NCI-H2171 treated with DMSO at 0.1 percent for 48 hours (cell line): Measurements from ENCODE around the gene PML.
A peak's percentile ranks its signal among the peaks of the same experiment; 100 is the strongest.
"Not testable (repeated sequence)": the region's sequence is repeated elsewhere in the genome, so short reads cannot be mapped to it uniquely, and the experiment has no call there.

Experiments used
- DNase-seq: peaks from one replicate; lab custom pipeline; 2025; lab: John Stamatoyannopoulos, UW

Gene PML

GRCh38 chr15:73957785-73958184 lies 36.7 kb upstream of the PML start:
- DNase-seq: no peak

DNA sequence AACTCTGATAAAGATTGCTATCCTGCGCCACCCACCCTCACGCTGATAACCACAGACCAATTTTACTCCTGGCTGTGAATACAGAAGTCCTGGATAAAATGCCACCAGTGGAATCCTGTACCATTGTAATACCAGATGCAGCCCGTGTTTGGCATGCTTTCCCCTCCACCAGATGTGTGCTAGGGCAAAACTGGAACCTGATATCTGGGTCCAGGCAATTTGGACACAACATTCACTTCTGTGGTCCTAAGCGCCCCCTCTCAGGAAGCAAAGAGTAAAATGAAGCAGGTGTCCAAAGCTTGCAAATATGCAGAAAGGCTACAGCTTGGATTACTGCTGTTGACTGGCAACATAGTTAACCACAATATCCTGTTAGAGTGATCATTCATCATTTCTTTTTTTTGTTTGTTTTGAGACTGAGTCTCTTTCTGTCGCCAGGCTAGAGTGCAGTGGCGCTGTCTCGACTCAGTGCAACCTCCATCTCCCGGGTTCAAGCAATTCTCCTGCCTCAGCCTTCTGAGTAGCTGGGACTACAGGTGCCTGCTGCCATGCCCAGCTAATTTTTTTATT lies 35.4 kb upstream of the PML start:
- DNase-seq: peak; percentile 74

GRCh38 chr15:73959801-73960200 lies 34.7 kb upstream of the PML start:
- peak; percentile 47 for DNase-seq

DNA sequence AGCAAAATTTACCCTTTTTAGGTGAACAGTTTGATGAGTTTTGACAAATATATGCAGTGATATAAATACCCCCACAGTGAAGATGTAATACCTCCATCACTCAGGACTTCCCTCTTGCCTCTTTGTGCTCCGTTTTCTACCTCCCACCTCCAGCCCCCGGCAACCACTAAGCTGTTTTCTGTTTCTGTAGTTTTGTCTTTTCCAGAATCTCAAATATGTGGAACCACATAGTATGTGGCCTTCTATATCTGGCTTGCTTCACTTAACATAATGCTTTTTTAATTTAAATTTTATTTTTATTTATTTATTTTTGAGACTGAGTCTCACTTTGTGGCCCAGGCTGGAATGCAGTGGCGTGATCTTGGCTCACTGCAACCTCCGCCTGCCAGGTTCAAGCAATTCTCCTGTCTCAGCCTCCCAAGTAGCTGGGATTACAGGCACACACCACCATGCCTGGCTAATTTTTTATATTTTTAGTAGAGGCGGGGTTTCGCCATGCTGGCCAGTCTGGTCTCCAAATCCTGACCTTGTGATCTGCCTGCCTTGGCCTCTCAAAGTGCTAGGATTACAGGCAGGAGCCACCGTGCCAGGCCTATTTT lies 33.9 kb upstream of the PML start:
- not testable (repeated sequence) for DNase-seq

DNA sequence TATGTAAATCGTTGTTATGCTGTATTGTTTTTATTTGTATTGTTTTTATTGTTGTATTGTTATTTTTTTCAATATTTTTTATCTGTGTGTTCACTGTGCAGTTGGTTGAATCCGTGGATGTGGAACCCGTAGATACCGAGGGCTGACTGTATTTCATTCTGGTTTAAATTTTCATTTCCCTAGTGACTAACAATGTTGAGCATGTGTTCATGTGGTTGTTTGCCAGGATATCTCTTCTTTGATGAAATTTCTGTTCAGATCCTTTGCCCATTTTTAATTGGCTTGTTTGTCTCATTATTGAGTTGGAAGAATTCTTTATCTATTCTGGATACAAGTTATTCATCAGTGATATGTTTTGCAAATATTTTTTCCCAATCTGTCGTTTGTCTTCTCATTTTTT lies 32.1 kb upstream of the PML start:
- DNase-seq: peak; percentile 13

DNA sequence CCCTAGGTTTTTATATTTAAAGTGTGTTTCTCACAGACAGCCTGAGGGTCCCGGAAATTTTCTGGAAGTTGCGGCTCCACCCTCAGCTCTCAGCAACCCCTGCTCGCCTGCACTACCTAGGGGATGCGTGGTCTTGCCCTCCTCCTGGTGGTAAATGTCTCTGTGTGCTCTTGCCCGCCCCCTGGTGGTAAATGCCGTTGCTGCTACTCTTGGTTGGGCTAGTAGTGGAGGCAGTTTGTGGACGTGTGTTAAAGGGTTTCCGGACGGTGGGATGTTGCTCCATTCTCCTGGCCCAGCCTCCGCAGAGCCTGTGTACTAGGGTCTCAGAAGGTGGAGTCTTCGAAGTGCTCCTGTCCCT lies 29.8 kb upstream of the PML start:
- peak; percentile 80 for DNase-seq

GRCh38 chr15:73965094-73965757 lies 29.3 kb upstream of the PML start:
- DNase-seq: no peak

GRCh38 chr15:73965758-73966113 lies 28.8 kb upstream of the PML start:
- no peak for DNase-seq

DNA sequence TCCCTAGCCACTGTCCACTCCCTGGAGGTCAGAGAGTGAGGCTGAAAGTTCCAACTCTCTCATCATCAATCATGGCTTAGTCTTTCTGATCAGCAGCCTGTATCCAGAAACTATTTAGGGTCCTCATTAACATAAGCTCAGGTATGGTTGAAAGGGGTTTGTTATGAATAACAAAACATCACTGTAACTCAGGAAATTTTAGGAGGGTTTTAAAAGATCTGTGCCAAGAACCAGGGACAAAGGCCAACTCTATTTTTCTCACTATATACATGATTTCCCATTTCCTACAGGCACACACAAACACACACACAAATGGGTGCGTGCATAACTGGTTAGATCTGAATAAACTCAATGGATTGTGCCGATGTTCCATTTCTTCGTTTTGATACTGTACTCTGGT lies 26.1 kb upstream of the PML start:
- DNase-seq: no peak

DNA sequence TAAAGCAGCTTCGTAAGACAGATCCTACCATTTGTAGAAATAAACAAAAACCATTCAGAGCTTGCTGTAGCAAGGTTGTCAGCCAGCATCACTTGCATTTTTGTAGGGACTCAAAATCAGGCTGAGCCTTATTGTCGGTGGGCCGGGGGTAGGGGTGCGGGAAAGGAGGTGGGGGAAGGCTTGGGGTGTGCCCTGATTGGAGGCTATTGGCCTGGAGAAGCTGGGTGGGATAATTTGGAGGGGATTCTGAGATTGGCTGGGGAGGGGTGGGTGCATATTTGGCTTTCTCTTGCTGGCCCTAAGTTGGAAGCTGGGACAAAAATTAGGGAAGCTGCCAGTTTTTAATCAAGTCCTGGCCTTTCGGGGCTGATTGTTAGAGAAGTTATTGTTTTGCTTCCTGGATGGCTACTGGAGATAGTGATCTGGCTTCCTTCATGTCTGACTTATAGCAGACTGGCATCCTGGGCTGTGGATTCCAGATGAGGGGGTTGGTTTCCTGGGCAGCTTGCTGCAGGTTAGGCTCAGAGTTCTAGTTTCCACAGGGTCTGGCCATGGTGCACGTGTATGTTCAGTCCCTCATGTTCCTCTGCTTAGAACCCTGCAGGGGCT lies 25.3 kb upstream of the PML start:
- no peak for DNase-seq

DNA sequence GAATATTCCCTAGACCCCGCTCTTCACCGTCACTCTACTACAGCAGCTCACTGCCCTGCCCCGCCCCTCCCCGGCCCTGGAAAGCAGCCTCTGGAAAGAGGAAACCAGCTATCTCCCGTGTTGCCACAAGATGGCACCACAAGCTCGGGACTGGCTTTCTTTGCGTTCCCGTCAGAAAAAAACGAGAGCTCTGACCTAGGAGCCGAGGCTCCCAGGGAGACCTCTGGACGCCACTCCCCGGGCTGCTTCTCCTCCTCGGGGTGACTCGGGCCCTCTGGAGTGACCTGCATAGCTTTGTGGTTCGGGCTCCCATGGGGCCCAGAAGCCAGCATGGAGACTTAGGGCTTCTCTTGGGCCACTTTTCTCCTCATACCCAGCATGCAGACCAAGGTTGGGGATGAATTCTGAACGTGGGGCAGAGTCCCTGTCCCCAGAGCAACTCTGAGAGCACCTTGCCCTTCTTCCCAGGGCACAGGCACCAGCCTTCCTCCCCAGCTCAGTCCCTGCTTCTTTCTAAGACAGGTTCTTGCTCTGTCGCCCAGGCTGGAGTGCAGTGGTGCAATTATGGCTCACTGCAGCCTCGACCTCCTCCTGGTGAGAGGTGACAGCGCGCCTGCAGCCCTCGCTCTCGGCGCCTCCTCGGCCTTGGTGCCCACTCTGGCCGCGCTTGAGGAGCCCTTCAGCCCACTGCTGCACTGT lies 21.4 kb upstream of the PML start:
- peak; percentile 80 for DNase-seq

DNA sequence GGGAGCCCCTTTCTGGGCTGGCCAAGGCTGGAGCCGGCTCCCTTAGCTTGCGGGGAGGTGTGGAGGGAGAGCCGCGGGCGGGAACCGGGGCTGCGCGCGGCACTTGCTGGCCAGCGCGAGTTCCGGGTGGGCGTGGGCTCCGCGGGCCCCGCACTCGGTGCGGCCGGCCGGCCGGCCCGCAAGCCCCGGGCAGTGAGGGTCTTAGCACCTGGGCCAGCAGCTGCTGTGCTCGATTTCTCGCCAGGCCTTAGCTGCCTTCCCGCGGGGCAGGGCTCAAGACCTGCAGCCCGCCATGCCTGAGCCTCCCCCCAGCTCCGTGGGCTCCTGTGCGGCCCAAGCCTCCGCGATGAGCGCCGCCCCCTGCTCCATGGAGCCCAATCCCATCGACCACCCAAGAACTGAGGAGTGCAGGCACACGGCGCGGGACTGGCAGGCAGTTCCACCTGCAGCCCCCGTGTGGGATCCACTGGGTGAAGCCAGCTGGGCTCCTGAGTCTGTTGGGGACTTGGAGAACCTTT lies 20.8 kb upstream of the PML start:
- not testable (repeated sequence) for DNase-seq

GRCh38 chr15:73975440-73976125 lies 18.9 kb upstream of the PML start:
- DNase-seq: peak; percentile 65

DNA sequence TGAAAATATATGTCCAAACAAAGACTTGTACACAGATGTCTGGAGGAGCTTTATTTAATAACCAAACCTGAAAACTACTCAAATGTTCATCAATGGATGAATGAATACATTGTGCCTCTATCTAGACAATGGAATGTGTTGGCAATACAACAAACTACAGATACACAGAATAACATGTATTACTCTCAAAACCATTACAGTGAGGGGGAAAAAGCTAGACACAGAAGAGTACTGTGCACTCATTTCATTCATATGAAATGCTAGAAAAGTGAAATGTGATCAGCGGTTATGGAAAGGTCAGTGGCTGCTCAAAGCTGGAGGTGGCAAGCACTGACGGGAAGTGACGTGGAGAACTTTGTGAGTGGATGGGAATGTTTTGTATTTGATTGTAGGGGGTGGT lies 15.6 kb upstream of the PML start:
- no peak for DNase-seq

DNA sequence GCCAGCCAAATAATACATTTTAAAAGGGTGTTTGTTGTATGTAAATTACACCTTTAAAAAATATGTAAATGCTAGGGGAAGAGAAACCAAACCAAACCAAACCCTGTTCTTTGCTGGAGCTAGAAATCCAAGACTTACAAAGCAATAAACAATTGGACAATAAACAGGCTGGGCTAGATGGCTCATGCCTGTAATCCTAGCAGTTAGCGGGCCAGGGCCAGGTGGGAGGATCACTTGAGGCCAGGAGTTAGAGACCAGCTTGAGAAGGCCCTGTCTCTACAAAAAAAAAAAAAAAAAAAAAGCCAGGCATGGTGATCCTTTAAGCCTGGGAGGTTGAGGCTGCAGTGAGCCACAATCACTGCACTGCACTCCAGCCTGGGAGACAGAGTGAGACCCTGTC lies 14.9 kb upstream of the PML start:
- DNase-seq: peak; percentile 30

- DNase-seq: no peak
These were observed 12.7 kb upstream of the PML start for GRCh38 chr15:73981761-73982221.

DNA sequence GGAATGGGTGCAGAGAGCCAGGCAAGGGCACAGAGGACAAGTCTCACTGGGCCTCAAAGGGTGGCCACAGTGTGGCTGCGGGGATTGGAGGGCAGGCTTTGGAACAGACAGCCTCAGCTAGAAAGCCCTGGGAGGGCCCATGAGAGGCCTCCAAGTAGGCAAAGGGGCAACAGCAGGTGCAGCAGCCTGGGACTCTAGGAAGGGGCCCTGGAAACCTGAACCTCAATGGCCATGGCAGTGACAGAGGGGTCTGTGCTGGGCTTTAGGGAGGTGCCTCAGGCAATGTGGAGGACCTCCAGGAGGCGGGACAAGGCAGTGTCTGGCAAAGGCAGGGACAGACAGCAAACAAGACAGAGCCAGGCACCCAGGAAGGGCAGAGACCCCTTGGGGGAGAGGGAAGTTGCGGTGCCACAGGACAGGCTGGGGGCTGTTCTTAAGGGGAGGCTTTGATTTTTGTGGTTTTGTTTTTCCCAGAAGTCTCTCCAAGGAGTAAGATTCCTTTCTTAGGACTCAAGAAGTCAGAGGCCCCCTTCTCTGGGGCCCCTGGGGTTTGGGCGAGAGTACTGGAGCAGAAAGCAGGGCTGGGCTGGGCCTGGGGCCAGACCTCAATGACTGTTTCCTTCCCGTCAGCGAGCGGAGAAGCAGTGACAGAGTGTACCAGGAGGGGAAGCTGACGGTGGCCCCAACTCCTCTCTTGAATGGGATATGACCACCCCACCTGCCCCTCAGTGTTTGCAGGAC lies 12.1 kb upstream of the PML start:
- peak; percentile 80 for DNase-seq

GRCh38 chr15:73983211-73983727 lies 11.2 kb upstream of the PML start:
- DNase-seq: peak; percentile 89

GRCh38 chr15:73983773-73984172 lies 10.7 kb upstream of the PML start:
- DNase-seq: no peak

DNA sequence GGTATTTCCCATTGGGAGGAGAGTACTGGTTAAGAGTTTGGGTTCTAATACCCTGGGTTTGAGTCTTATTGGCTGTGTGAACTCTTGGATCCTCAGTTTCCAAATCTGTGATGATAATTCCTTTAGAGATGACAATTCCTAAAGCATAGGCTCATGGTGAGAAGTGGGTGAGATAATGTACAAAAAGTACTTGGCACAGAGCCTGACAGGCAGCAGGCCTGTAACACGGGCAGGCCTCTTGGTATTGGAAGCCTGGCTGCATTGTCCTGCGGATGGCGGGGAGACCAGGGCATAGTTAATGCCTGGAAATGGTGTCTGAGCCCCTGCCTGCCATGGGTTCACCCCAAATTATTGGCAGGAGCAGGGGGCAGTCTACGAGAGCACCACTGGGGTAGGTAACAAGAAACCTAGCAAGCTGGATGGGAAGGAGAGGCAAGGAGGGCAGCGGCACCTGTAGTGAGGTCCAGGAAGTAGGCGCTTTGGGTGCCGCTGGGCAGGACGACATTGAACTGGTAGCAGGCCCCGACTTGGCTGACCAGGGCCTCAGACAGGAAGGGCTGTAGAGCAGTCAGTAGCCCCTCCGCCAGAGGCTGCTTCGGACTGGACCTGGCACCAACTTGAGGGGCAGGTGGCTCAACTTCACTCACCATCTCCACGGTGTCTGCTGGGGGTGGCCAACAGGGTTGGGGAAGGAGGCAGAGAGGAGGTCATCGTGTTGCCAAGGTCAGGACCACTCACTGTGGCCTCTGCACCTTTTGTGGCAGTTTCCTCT lies 10.1 kb upstream of the PML start:
- no peak for DNase-seq
